MV-4-11 (cell line): Measurements from ENCODE around the gene CALU.

Experiments
- DNase-seq: peaks from one replicate; lab custom pipeline; 2025; lab: John Stamatoyannopoulos, UW

CALU gene

GRCh38 chr7:128739048-128739962 is at the start of gene CALU:
CALU (plus strand) TSS chr7:128739359; CDS start chr7:128748584, 9,225 bp downstream.
- peak; percentile 92 for DNase-seq

- DNase-seq: no peak
Observed at GRCh38 chr7:128691227-128691626, 47.9 kb upstream of the CALU start.

GRCh38 chr7:128692623-128693270 is 46.4 kb upstream of the CALU start:
- DNase-seq: no peak

GRCh38 chr7:128693373-128694015 is 45.7 kb upstream of the CALU start:
- no peak for DNase-seq

- no peak for DNase-seq
Observed at GRCh38 chr7:128694738-128695137, 44.4 kb upstream of the CALU start.

GRCh38 chr7:128697302-128697905 is 41.8 kb upstream of the CALU start:
- peak; percentile 73 for DNase-seq

GRCh38 chr7:128699196-128699712 is 39.9 kb upstream of the CALU start:
- DNase-seq: no peak

- DNase-seq: no peak
Observed at GRCh38 chr7:128699895-128700294, 39.3 kb upstream of the CALU start.

GRCh38 chr7:128701062-128701785 is 37.9 kb upstream of the CALU start:
- no peak for DNase-seq

- no peak for DNase-seq
Observed at GRCh38 chr7:128703609-128704241, 35.4 kb upstream of the CALU start.

GRCh38 chr7:128705891-128706333 is 33.2 kb upstream of the CALU start:
- DNase-seq: peak; percentile 50

GRCh38 chr7:128707752-128708151 is 31.4 kb upstream of the CALU start:
- DNase-seq: no peak

GRCh38 chr7:128708235-128708634 is 30.9 kb upstream of the CALU start:
- no peak for DNase-seq

GRCh38 chr7:128708824-128709223 is 30.3 kb upstream of the CALU start:
- DNase-seq: no peak

- DNase-seq: peak; percentile 77
Observed at GRCh38 chr7:128710481-128710880, 28.7 kb upstream of the CALU start.

GRCh38 chr7:128713794-128714193 is 25.4 kb upstream of the CALU start:
- DNase-seq: no peak

GRCh38 chr7:128714701-128715495 is 24.3 kb upstream of the CALU start:
- peak; percentile 14 for DNase-seq

- DNase-seq: peak; percentile 10
Observed at GRCh38 chr7:128718967-128719642, 20.1 kb upstream of the CALU start.

GRCh38 chr7:128721376-128721775 is 17.8 kb upstream of the CALU start:
- DNase-seq: no peak
